ENCODE measurements around the gene CHMP4B. TPM values are rescaled to one million over a fixed set of nuclear protein-coding genes. Genes with fewer than 3 reads are reported as not detected.
"Not testable (repeated sequence)": the region's sequence is repeated elsewhere in the genome, so short reads cannot be mapped to it uniquely, and the experiment has no call there.

Gene CHMP4B
- total RNA-seq, 2 donors from 2014 or later, result 57.6 to 63.5 TPM

GRCh38 chr20:33783256-33783655, 27.9 kb upstream of the CHMP4B start:
- Mint-ChIP-seq H3K4me3 (no peak overlapping the region), H3K9me3 (no peaks in the 10 kb centered on the region), H3K27me3 (no peaks in the 10 kb centered on the region), H3K36me3 (ENCODE audit: low read depth) (peaks cover 25% of the 10 kb centered on the region), H3K27ac (no peak overlapping the region), H3K4me1 (peaks cover 17% of the 10 kb centered on the region)
- no peak for ATAC-seq (replicated peaks)

- peaks cover 11% of the 10 kb centered on the region for H3K4me1 Mint-ChIP-seq
- H3K9me3 Mint-ChIP-seq, result no peaks in the 10 kb centered on the region
- H3K4me3 Mint-ChIP-seq, result no peak overlapping the region
- H3K27ac Mint-ChIP-seq, result no peak overlapping the region
- peaks cover 19% of the 10 kb centered on the region for H3K36me3 Mint-ChIP-seq (ENCODE audit: low read depth)
- ATAC-seq (replicated peaks), result no peak
- H3K27me3 Mint-ChIP-seq, result no peaks in the 10 kb centered on the region
Measured at GRCh38 chr20:33783818-33784217, 27.3 kb upstream of the CHMP4B start.

GRCh38 chr20:33784225-33784624, 26.9 kb upstream of the CHMP4B start:
- Mint-ChIP-seq H3K27ac (no peak overlapping the region), H3K36me3 (ENCODE audit: low read depth) (peaks cover 17% of the 10 kb centered on the region), H3K9me3 (no peaks in the 10 kb centered on the region), H3K4me3 (no peak overlapping the region), H3K27me3 (no peaks in the 10 kb centered on the region), H3K4me1 (peaks cover 8% of the 10 kb centered on the region)
- ATAC-seq (replicated peaks), result no peak

GRCh38 chr20:33785503-33785902, 25.6 kb upstream of the CHMP4B start:
- no peak for ATAC-seq (replicated peaks)
- H3K4me3 Mint-ChIP-seq, result no peak overlapping the region

GRCh38 chr20:33787253-33787891, 23.8 kb upstream of the CHMP4B start:
- Mint-ChIP-seq H3K9me3 (no peaks in the 10 kb centered on the region), H3K27ac (no peak overlapping the region), H3K27me3 (no peaks in the 10 kb centered on the region), H3K4me1 (no peaks in the 10 kb centered on the region), H3K36me3 (ENCODE audit: low read depth) (peaks cover 5% of the 10 kb centered on the region), H3K4me3 (no peak overlapping the region)
- no peak for ATAC-seq (replicated peaks)

More at GRCh38 chr20:33785503-33785902, 25.6 kb upstream of the CHMP4B start:
- H3K27me3 Mint-ChIP-seq, result no peaks in the 10 kb centered on the region
- H3K9me3 Mint-ChIP-seq, result no peaks in the 10 kb centered on the region
- no peak overlapping the region for H3K27ac Mint-ChIP-seq
- no peaks in the 10 kb centered on the region for H3K4me1 Mint-ChIP-seq
- H3K36me3 Mint-ChIP-seq (ENCODE audit: low read depth), result peaks cover 17% of the 10 kb centered on the region

GRCh38 chr20:33788351-33789049, 22.6 kb upstream of the CHMP4B start:
- Mint-ChIP-seq H3K9me3 (no peaks in the 10 kb centered on the region), H3K27me3 (no peaks in the 10 kb centered on the region), H3K4me1 (peaks cover 6% of the 10 kb centered on the region), H3K4me3 (no peak overlapping the region), H3K36me3 (ENCODE audit: low read depth) (no peaks in the 10 kb centered on the region), H3K27ac (no peak overlapping the region)
- ATAC-seq (replicated peaks), result no peak

- no peak overlapping the region for H3K27ac Mint-ChIP-seq
- H3K27me3 Mint-ChIP-seq, result no peaks in the 10 kb centered on the region
- H3K4me1 Mint-ChIP-seq, result peaks cover 7% of the 10 kb centered on the region
- ATAC-seq (replicated peaks), result no peak
- H3K36me3 Mint-ChIP-seq (ENCODE audit: low read depth), result no peaks in the 10 kb centered on the region
- no peaks in the 10 kb centered on the region for H3K9me3 Mint-ChIP-seq
- H3K4me3 Mint-ChIP-seq, result no peak overlapping the region
Measured at GRCh38 chr20:33789109-33789857, 21.9 kb upstream of the CHMP4B start.

GRCh38 chr20:33789858-33790182, 21.3 kb upstream of the CHMP4B start:
- ATAC-seq (replicated peaks), result no peak
- Mint-ChIP-seq H3K4me3 (no peak overlapping the region), H3K36me3 (ENCODE audit: low read depth) (no peaks in the 10 kb centered on the region), H3K4me1 (peaks cover 7% of the 10 kb centered on the region), H3K27ac (no peak overlapping the region), H3K9me3 (no peaks in the 10 kb centered on the region), H3K27me3 (no peaks in the 10 kb centered on the region)

GRCh38 chr20:33790566-33790965, 20.6 kb upstream of the CHMP4B start:
- Mint-ChIP-seq H3K4me3 (no peak overlapping the region), H3K27ac (no peak overlapping the region), H3K27me3 (no peaks in the 10 kb centered on the region), H3K36me3 (ENCODE audit: low read depth) (no peaks in the 10 kb centered on the region), H3K9me3 (no peaks in the 10 kb centered on the region), H3K4me1 (peaks cover 7% of the 10 kb centered on the region)
- ATAC-seq (replicated peaks), result no peak

- H3K4me3 Mint-ChIP-seq, result no peak overlapping the region
- no peak overlapping the region for H3K27ac Mint-ChIP-seq
- no peaks in the 10 kb centered on the region for H3K36me3 Mint-ChIP-seq (ENCODE audit: low read depth)
- no peak for ATAC-seq (replicated peaks)
- no peaks in the 10 kb centered on the region for H3K27me3 Mint-ChIP-seq
- H3K9me3 Mint-ChIP-seq, result no peaks in the 10 kb centered on the region
- peaks cover 7% of the 10 kb centered on the region for H3K4me1 Mint-ChIP-seq
Measured at GRCh38 chr20:33791021-33791420, 20.1 kb upstream of the CHMP4B start.

GRCh38 chr20:33791540-33791939, 19.6 kb upstream of the CHMP4B start:
- ATAC-seq (replicated peaks), result no peak
- peaks cover 7% of the 10 kb centered on the region for H3K4me1 Mint-ChIP-seq
- no peaks in the 10 kb centered on the region for H3K27me3 Mint-ChIP-seq
- H3K27ac Mint-ChIP-seq, result no peak overlapping the region
- H3K4me3 Mint-ChIP-seq, result no peak overlapping the region
- H3K36me3 Mint-ChIP-seq (ENCODE audit: low read depth), result no peaks in the 10 kb centered on the region
- H3K9me3 Mint-ChIP-seq, result no peaks in the 10 kb centered on the region

- H3K4me1 Mint-ChIP-seq, result peaks cover 7% of the 10 kb centered on the region
- no peaks in the 10 kb centered on the region for H3K9me3 Mint-ChIP-seq
- no peak overlapping the region for H3K27ac Mint-ChIP-seq
- no peak overlapping the region for H3K4me3 Mint-ChIP-seq
- no peaks in the 10 kb centered on the region for H3K36me3 Mint-ChIP-seq (ENCODE audit: low read depth)
- no peaks in the 10 kb centered on the region for H3K27me3 Mint-ChIP-seq
- peak; percentile 67 for ATAC-seq (replicated peaks)
Measured at GRCh38 chr20:33791959-33792597, 19.1 kb upstream of the CHMP4B start.

- ATAC-seq (replicated peaks); H3K4me1 Mint-ChIP-seq: not testable (repeated sequence)
Measured at GRCh38 chr20:33792598-33792989, 18.6 kb upstream of the CHMP4B start.

GRCh38 chr20:33793011-33793931, 17.9 kb upstream of the CHMP4B start:
- no peak for ATAC-seq (replicated peaks)
- H3K4me3 Mint-ChIP-seq, result no peak overlapping the region
- no peaks in the 10 kb centered on the region for H3K27me3 Mint-ChIP-seq
- no peaks in the 10 kb centered on the region for H3K36me3 Mint-ChIP-seq (ENCODE audit: low read depth)
- H3K4me1 Mint-ChIP-seq, result peaks cover 7% of the 10 kb centered on the region
- no peaks in the 10 kb centered on the region for H3K9me3 Mint-ChIP-seq
- H3K27ac Mint-ChIP-seq, result peak overlapping the region; percentile 81

More at GRCh38 chr20:33792598-33792989, 18.6 kb upstream of the CHMP4B start:
- H3K27me3 Mint-ChIP-seq; H3K9me3 Mint-ChIP-seq; H3K36me3 Mint-ChIP-seq (ENCODE audit: low read depth); H3K4me3 Mint-ChIP-seq: not testable (repeated sequence)
- H3K27ac Mint-ChIP-seq, result peak overlapping the region; percentile 81
